ENCODE measurements around the gene TBCD. TPM values are rescaled to one million over a fixed set of nuclear protein-coding genes. Genes with fewer than 3 reads are reported as not detected.

The TBCD gene
- total RNA-seq, 1 donor, result 39.5 TPM

DNA sequence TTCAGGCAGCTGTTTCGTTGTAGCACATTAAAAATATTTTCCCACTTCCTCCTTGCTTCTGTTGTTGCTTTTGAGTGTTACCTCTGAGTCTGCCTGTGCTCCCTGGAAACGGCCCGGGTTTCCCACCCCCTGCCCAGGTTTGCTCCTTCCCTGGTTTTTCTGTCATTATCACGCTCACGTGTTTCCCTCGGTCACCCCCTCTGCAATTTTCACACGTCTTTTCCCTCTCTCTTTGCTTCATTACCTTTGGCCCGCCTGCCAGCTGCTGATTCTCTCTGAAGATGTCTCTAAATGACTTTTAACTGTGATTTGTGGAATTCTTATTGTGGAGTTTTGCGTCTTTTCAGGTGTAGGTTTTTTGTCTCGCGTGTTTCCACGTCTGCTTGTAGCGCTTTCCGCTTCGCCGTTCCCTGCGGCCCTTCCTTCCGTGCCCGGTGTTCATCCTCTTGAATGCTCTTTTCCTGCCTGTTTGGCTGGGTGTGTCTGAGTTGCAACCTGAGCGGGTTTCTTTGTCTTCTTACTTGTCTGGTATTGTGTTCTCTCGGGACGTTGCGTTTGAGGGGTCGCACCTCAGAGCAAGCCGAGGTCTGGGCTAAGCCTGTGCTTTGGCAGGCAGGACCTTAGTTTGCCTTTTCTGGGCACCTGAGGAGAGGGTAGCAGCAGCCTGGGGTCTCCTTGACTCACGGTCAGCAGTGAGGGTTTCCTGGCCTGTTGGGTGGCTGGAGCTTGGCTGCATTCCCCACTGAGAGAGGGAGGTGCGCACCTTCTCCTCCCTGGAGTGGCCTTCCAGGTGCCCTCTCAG is 184.3 kb downstream of the TBCD start:
- H3K4me3 ChIP-seq (ENCODE audit: low read depth, low read length), result no peak overlapping the region
- TF ChIP-seq, protein P1, sequence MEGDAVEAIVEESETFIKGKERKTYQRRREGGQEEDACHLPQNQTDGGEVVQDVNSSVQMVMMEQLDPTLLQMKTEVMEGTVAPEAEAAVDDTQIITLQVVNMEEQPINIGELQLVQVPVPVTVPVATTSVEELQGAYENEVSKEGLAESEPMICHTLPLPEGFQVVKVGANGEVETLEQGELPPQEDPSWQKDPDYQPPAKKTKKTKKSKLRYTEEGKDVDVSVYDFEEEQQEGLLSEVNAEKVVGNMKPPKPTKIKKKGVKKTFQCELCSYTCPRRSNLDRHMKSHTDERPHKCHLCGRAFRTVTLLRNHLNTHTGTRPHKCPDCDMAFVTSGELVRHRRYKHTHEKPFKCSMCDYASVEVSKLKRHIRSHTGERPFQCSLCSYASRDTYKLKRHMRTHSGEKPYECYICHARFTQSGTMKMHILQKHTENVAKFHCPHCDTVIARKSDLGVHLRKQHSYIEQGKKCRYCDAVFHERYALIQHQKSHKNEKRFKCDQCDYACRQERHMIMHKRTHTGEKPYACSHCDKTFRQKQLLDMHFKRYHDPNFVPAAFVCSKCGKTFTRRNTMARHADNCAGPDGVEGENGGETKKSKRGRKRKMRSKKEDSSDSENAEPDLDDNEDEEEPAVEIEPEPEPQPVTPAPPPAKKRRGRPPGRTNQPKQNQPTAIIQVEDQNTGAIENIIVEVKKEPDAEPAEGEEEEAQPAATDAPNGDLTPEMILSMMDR (IDR thresholded peaks at IDR 0.05; ENCODE audit: insufficient read depth, low read length), result no peak
- DNase-seq (ENCODE audit: low read depth), result no peak

DNA sequence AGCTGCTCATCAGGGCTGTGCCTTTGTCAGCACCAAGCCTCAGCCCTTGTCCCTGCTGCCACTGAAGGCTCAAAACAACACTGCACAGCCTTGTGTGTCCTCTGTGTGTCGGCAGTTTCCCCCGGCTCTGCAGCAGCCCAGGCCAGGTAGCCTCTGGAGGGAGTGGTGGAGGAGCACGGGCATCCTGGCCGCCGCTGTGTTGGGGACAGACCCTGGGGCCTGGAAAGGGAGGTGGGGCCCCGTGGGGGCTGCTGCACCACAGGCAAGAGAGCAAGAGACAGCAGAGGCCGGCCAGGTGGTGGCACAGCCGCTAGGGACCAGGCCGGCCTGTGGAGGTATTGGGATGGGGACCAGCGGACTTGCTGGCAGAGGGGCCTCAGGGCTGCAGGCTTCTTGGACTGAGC is 184.9 kb downstream of the TBCD start:
- TF ChIP-seq, protein P1 (IDR thresholded peaks at IDR 0.05; ENCODE audit: insufficient read depth, low read length), result no peak
- no peak for DNase-seq (ENCODE audit: low read depth)
- H3K4me3 ChIP-seq (ENCODE audit: low read depth, low read length), result no peak overlapping the region

DNA sequence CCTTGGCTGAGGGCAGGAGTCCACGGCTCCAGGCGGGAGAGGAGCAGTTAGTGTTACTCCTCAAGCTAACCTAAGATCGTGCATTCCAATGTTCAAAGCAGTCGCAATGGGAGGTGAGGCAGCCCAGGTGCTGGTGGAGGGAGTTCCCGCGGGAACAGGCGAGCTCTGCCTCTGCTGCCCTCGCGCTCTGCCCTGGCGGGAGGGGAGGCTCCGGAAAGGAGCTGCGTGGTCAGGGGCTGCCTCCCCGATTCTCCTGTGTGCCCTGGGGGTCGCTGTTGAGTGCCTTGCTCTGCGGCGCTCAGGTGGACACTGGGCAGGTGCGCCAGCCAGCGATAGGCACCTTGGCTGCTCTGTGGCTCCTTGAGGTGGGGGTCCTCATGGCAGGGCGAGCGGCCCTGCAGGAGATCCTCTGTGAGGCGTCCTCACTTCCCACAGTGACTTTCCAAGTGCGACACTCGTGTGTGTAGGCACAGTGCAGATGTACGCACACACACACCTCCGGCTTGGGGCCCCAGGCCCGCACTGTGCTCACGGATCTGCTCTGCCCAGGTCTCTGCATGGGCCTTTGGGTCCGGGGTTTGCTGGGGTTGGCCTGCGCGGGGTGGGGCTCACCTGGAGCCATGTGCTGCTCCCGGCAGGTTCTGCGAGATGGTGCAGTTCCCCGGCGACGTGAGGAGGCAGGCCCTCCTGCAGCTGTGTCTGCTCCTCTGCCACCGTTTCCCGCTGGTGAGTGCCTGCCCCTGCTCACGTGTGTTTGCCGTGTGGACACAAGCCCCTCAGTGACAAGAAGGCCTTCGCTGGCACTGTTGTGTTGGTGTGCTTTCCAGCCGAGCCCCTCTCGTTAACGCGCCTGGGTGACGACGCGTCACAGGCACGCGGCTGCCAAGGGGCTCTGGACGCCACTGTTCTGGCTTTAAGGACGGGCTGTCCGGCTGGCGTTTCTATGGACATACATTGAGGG is 185.8 kb downstream of the TBCD start:
- TF ChIP-seq, protein P1 (IDR thresholded peaks at IDR 0.05; ENCODE audit: insufficient read depth, low read length), result no peak
- no peak for DNase-seq (ENCODE audit: low read depth)
- H3K4me3 ChIP-seq (ENCODE audit: low read depth, low read length), result no peak overlapping the region

DNA sequence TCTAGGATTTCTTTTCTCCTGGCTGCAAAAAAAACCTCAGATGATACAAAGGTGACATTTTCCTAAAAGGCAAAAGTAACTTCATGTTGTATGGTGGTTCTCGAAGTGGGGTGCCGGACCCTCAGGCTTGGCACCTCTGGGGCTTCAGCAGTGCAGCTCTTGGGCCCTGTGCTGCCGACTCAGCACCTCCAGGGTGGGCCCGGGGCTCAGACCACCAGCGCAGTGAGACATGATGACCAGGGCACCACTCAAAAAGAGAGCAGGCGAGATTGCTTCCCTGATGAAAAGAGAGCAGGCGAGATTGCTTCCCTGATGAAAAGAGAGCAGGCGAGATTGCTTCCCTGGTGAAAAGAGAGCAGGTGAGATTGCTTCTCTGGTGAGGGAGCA is 186.6 kb downstream of the TBCD start:
- TF ChIP-seq, protein P1 (IDR thresholded peaks at IDR 0.05; ENCODE audit: insufficient read depth, low read length), result no peak
- no peak for DNase-seq (ENCODE audit: low read depth)
- no peak overlapping the region for H3K4me3 ChIP-seq (ENCODE audit: low read depth, low read length)

- TF ChIP-seq, protein P1 (IDR thresholded peaks at IDR 0.05; ENCODE audit: insufficient read depth, low read length), result no peak
- no peak overlapping the region for H3K4me3 ChIP-seq (ENCODE audit: low read depth, low read length)
Observed at GRCh38 chr17:82938873-82939620, 187.2 kb downstream of the TBCD start.

DNA sequence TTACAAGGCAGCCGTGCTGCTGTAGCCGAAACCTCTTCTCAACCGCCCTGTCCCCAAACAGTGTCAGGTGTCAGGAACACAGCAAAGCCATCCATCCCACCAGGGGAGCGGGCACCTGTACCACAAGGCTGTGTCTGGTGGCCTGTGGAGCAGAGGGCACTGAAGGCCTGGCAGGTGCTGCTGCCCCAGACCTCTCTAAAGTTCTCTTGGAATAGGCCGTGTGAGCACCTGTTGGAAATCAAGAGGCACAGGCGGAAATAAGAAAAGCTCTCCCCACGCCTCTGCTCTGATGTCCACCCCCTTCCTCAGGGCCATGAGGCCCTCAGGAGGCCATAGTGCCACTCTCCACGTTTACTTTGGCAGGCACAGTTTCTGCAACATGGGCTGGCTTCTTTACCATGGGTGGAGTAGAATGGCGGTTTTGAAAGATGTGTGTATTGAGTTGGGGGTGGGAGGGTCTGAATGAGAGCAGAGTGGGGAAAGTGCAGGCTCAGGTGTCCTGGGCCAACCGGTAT is 187.8 kb downstream of the TBCD start:
- TF ChIP-seq, protein P1 (IDR thresholded peaks at IDR 0.05; ENCODE audit: insufficient read depth, low read length), result no peak
- H3K4me3 ChIP-seq (ENCODE audit: low read depth, low read length), result no peak overlapping the region
- DNase-seq (ENCODE audit: low read depth), result no peak

More at GRCh38 chr17:82938873-82939620, 187.2 kb downstream of the TBCD start:
- no peak for DNase-seq (ENCODE audit: low read depth)
